NCI-H1417 treated with DMSO at 0.1 percent for 48 hours (cell line): ENCODE data around the gene SLC37A1.

ENCODE experiments used
- DNase-seq: peaks from one replicate; lab custom pipeline; 2025; lab: John Stamatoyannopoulos, UW

SLC37A1 gene

GRCh38 chr21:42507418-42507817 is 6.2 kb upstream of the SLC37A1 start:
- no peak for DNase-seq

- no peak for DNase-seq
Observed at GRCh38 chr21:42508371-42508770, 5.3 kb upstream of the SLC37A1 start.

- no peak for DNase-seq
Observed at GRCh38 chr21:42509244-42509643, 4.4 kb upstream of the SLC37A1 start.

GRCh38 chr21:42512346-42513034 is 1.2 kb upstream of the SLC37A1 start:
- DNase-seq, result no peak

GRCh38 chr21:42513985-42514882 is 582 bp downstream of the SLC37A1 start:
- no peak for DNase-seq

- no peak for DNase-seq
Observed at GRCh38 chr21:42514883-42515228, 1.2 kb downstream of the SLC37A1 start.

GRCh38 chr21:42515708-42516502 is 2.3 kb downstream of the SLC37A1 start:
- DNase-seq, result no peak

GRCh38 chr21:42518215-42518614 is 4.6 kb downstream of the SLC37A1 start:
- no peak for DNase-seq

GRCh38 chr21:42518626-42519025 is 5.0 kb downstream of the SLC37A1 start:
- no peak for DNase-seq

GRCh38 chr21:42520628-42521253 is 7.1 kb downstream of the SLC37A1 start:
- DNase-seq, result no peak

- no peak for DNase-seq
Observed at GRCh38 chr21:42521384-42521783, 7.7 kb downstream of the SLC37A1 start.

GRCh38 chr21:42521805-42522204 is 8.2 kb downstream of the SLC37A1 start:
- DNase-seq, result no peak

GRCh38 chr21:42522271-42522670 is 8.6 kb downstream of the SLC37A1 start:
- no peak for DNase-seq

GRCh38 chr21:42522771-42523170 is 9.1 kb downstream of the SLC37A1 start:
- DNase-seq, result no peak

GRCh38 chr21:42523211-42523610 is 9.6 kb downstream of the SLC37A1 start:
- no peak for DNase-seq

- DNase-seq, result no peak
Observed at GRCh38 chr21:42523941-42524340, 10.3 kb downstream of the SLC37A1 start.

GRCh38 chr21:42524341-42525028 is 10.8 kb downstream of the SLC37A1 start:
- DNase-seq, result peak; percentile 53

- no peak for DNase-seq
Observed at GRCh38 chr21:42525029-42525581, 11.5 kb downstream of the SLC37A1 start.

- DNase-seq, result no peak
Observed at GRCh38 chr21:42525676-42526378, 12.2 kb downstream of the SLC37A1 start.

- no peak for DNase-seq
Observed at GRCh38 chr21:42526379-42526727, 12.7 kb downstream of the SLC37A1 start.

- DNase-seq, result no peak
Observed at GRCh38 chr21:42527127-42527488, 13.5 kb downstream of the SLC37A1 start.
